Osteocyte (in vitro differentiated cells): ENCODE results near the gene ARHGAP28. TPM values are rescaled to one million over a fixed set of nuclear protein-coding genes. Genes with fewer than 3 reads are reported as not detected.
"Not testable (repeated sequence)": the region's sequence is repeated elsewhere in the genome, so short reads cannot be mapped to it uniquely, and the experiment has no call there.

ENCODE experiments used
- DNase-seq: peaks from one replicate; pipeline ENCODE4 v3.0.0; 2021; ENCODE audit warnings: mixed read lengths; ENCODE audit not compliant: unreplicated experiment; ENCODE audit errors: extremely low spot score
- H3K27ac Mint-ChIP-seq: one replicate; pipeline ENCODE4 v1.8.0; 2021; ENCODE audit warnings: mild to moderate bottlenecking, mixed read lengths; ENCODE audit not compliant: unreplicated experiment
- H3K27me3 Mint-ChIP-seq: one replicate; pipeline ENCODE4 v1.8.0; 2021; ENCODE audit warnings: mixed read lengths; ENCODE audit not compliant: unreplicated experiment
- H3K36me3 Mint-ChIP-seq: one replicate; pipeline ENCODE4 v1.8.0; 2021; ENCODE audit warnings: mixed read lengths; ENCODE audit not compliant: unreplicated experiment
- H3K4me1 Mint-ChIP-seq: one replicate; pipeline ENCODE4 v1.8.0; 2021; ENCODE audit warnings: mixed read lengths; ENCODE audit not compliant: unreplicated experiment
- H3K4me3 Mint-ChIP-seq: one replicate; pipeline ENCODE4 v1.8.0; 2021; ENCODE audit warnings: mild to moderate bottlenecking, moderate library complexity, mixed read lengths; ENCODE audit not compliant: unreplicated experiment
- H3K9me3 Mint-ChIP-seq: one replicate; pipeline ENCODE4 v1.8.0; 2021; ENCODE audit warnings: mixed read lengths; ENCODE audit not compliant: unreplicated experiment
- CTCF ChIP-seq: fragments of 200-600 bp; sonication (generic); IDR thresholded peaks from 2 replicates; pipeline ENCODE4 v1.5.0; 2021; ENCODE audit warnings: antibody characterized with exemption, mild to moderate bottlenecking, moderate library complexity
- total RNA-seq: library from RNA; stranded (reverse); gene quantifications from 2 replicates; pipeline ENCODE4 v1.2.1, GENCODE V29; 2021

ARHGAP28 gene
- total RNA-seq, 1 donor from 2014 or later: 18.1 TPM

GRCh38 chr18:6793986-6794385 lies 64.5 kb downstream of the ARHGAP28 start:
- Mint-ChIP-seq H3K4me1 (peaks cover 6% of the 10 kb centered on the region), H3K27ac (no peak overlapping the region), H3K27me3 (no peaks in the 10 kb centered on the region), H3K9me3 (no peaks in the 10 kb centered on the region), H3K4me3 (no peak overlapping the region), H3K36me3 (no peaks in the 10 kb centered on the region)
- no peak for DNase-seq
- no peak for TF ChIP-seq CTCF

- H3K4me3 Mint-ChIP-seq: no peak overlapping the region
- peaks cover 6% of the 10 kb centered on the region for H3K4me1 Mint-ChIP-seq
- H3K36me3 Mint-ChIP-seq: peaks cover 1% of the 10 kb centered on the region
- peaks cover under 1% of the 10 kb centered on the region for H3K9me3 Mint-ChIP-seq
- peak overlapping the region; percentile 40 for H3K27ac Mint-ChIP-seq
- DNase-seq: no peak
- H3K27me3 Mint-ChIP-seq: no peaks in the 10 kb centered on the region
- TF ChIP-seq CTCF: no peak
Observed at GRCh38 chr18:6795307-6795706, 65.8 kb downstream of the ARHGAP28 start.

GRCh38 chr18:6796511-6796910 lies 67.0 kb downstream of the ARHGAP28 start:
- peaks cover 6% of the 10 kb centered on the region for H3K9me3 Mint-ChIP-seq
- peaks cover 2% of the 10 kb centered on the region for H3K27me3 Mint-ChIP-seq

GRCh38 chr18:6797171-6797570 lies 67.7 kb downstream of the ARHGAP28 start:
- no peak for TF ChIP-seq CTCF
- no peak overlapping the region for H3K27ac Mint-ChIP-seq
- peaks cover 10% of the 10 kb centered on the region for H3K9me3 Mint-ChIP-seq
- DNase-seq: no peak
- peaks cover 4% of the 10 kb centered on the region for H3K36me3 Mint-ChIP-seq
- no peak overlapping the region for H3K4me3 Mint-ChIP-seq
- peaks cover 6% of the 10 kb centered on the region for H3K4me1 Mint-ChIP-seq
- H3K27me3 Mint-ChIP-seq: peaks cover 2% of the 10 kb centered on the region

More at GRCh38 chr18:6796511-6796910, 67.0 kb downstream of the ARHGAP28 start:
- DNase-seq: no peak
- Mint-ChIP-seq H3K4me1 (peaks cover 6% of the 10 kb centered on the region), H3K36me3 (peaks cover 4% of the 10 kb centered on the region), H3K4me3 (no peak overlapping the region), H3K27ac (no peak overlapping the region)
- TF ChIP-seq CTCF: no peak

- Mint-ChIP-seq H3K4me1 (peaks cover 6% of the 10 kb centered on the region), H3K27me3 (peaks cover 2% of the 10 kb centered on the region), H3K36me3 (peaks cover 6% of the 10 kb centered on the region), H3K9me3 (peaks cover 18% of the 10 kb centered on the region), H3K27ac (no peak overlapping the region), H3K4me3 (no peak overlapping the region)
- TF ChIP-seq CTCF: no peak
- DNase-seq: no peak
Observed at GRCh38 chr18:6798896-6799295, 69.4 kb downstream of the ARHGAP28 start.

GRCh38 chr18:6800309-6800708 lies 70.8 kb downstream of the ARHGAP28 start:
- not testable (repeated sequence) for DNase-seq, H3K27me3 Mint-ChIP-seq, H3K4me1 Mint-ChIP-seq, H3K4me3 Mint-ChIP-seq, H3K27ac Mint-ChIP-seq
- Mint-ChIP-seq H3K36me3 (peaks cover 12% of the 10 kb centered on the region), H3K9me3 (peaks cover 23% of the 10 kb centered on the region)
